CD4-positive, alpha-beta T cell (primary cell): ENCODE results near the gene RSU1. TPM values are rescaled to one million over a fixed set of nuclear protein-coding genes. Genes with fewer than 3 reads are reported as not detected.

ENCODE experiments used
- ATAC-seq: fragments of 200-7000 bp; cut with Tn5 transposase; one replicate; pipeline ENCODE4 v1.10.0; 2022; ENCODE audit warnings: mild to moderate bottlenecking; ENCODE audit not compliant: poor library complexity
- CTCF ChIA-PET: fragments of 350-600 bp; sonication (Branson Sonifier 250); formaldehyde crosslinking; loops from one replicate; lab custom pipeline; 2021; ENCODE audit warnings: antibody characterized with exemption, inconsistent platforms; lab: Charles Lee
- POLR2A ChIA-PET: fragments of 350-600 bp; sonication (Branson Sonifier 250); formaldehyde crosslinking; loops from one replicate; lab custom pipeline; 2021; ENCODE audit warnings: antibody characterized with exemption, inconsistent platforms; lab: Charles Lee
- DNase-seq, 14 experiments: peaks; one replicate each; pipeline ENCODE4 v3.0.0-alpha.2; 2013 to 2020; ENCODE audit warnings: mixed read lengths in 2 of 14
- H3K27ac ChIP-seq, 2 donors: one replicate each; pipeline versions ENCODE4 v1.5.1 to v1.7.0; 2013; ENCODE audit warnings: low read length in 2 of 2, low read depth in 1 of 2, mild to moderate bottlenecking in 1 of 2
- H3K27me3 ChIP-seq, 2 experiments: 1 replicate in 1 of 2; 2 replicates in 1 of 2; pipeline versions ENCODE4 v1.6.1 to v1.7.0; 2013; ENCODE audit warnings: low read length in 2 of 2, control low read depth in 1 of 2, mild to moderate bottlenecking in 1 of 2, moderate library complexity in 1 of 2; ENCODE audit not compliant: insufficient read depth in 2 of 2, control insufficient read depth in 1 of 2
- H3K36me3 ChIP-seq: one replicate; pipeline ENCODE4 v1.6.1; 2013; ENCODE audit warnings: low read length, control low read depth; ENCODE audit not compliant: insufficient read depth
- H3K4me1 ChIP-seq: one replicate; pipeline ENCODE4 v1.6.1; 2013; ENCODE audit warnings: low read length, control low read depth; ENCODE audit not compliant: insufficient read depth
- H3K4me3 ChIP-seq: one replicate; pipeline ENCODE4 v1.5.1; 2013; ENCODE audit warnings: mild to moderate bottlenecking, low read length, moderate library complexity
- H3K9me3 ChIP-seq, 2 experiments: 1 replicate in 1 of 2; 2 replicates in 1 of 2; pipeline versions ENCODE4 v1.6.1 to v1.7.0; 2013; ENCODE audit warnings: low read length in 2 of 2, mild to moderate bottlenecking in 2 of 2, control low read depth in 1 of 2, moderate library complexity in 1 of 2; ENCODE audit not compliant: control insufficient read depth in 1 of 2, insufficient read depth in 1 of 2
- H3K27ac Mint-ChIP-seq: one replicate; pipeline ENCODE4 v1.8.0; 2020; ENCODE audit warnings: mixed read lengths
- H3K27me3 Mint-ChIP-seq: one replicate; pipeline ENCODE4 v1.8.0; 2021; ENCODE audit warnings: mixed read lengths
- H3K36me3 Mint-ChIP-seq: one replicate; pipeline ENCODE4 v1.8.0; 2021; ENCODE audit warnings: low read depth, mixed read lengths
- H3K4me1 Mint-ChIP-seq: one replicate; pipeline ENCODE4 v1.8.0; 2021; ENCODE audit warnings: low read depth, mixed read lengths
- H3K4me3 Mint-ChIP-seq: one replicate; pipeline ENCODE4 v1.8.0; 2020; ENCODE audit warnings: mild to moderate bottlenecking, mixed read lengths
- H3K9me3 Mint-ChIP-seq: one replicate; pipeline ENCODE4 v1.8.0; 2020; ENCODE audit warnings: mixed read lengths
- CTCF ChIP-seq: fragments of 200-600 bp; IDR thresholded peaks from one replicate; pipeline ENCODE4 v1.8.0; 2022; ENCODE audit warnings: antibody characterized with exemption, mild to moderate bottlenecking
- intact Hi-C, 2 experiments: fragments of 100-400 bp; cut with DNase I in 1 of 2; cut with micrococcal nuclease in 1 of 2; formaldehyde crosslinking; loops; one replicate each; pipeline versions ENCODE4 v1.15.1 to v1.9.0; 2023 to 2025; cut with DNase I, micrococcal nuclease
- total RNA-seq, 174 experiments: library from RNA in 2 of 174; stranded (reverse) in 2 of 174; gene quantifications; one replicate each; pipeline ENCODE4 v1.2.3 and lab custom pipeline; 2021 to 2026

RSU1 gene
- total RNA-seq, 2 experiments from 2014 or later: 26.2 to 28.8 TPM

- peak overlapping the region; percentile 97 for H3K4me3 Mint-ChIP-seq
Measured at GRCh38 chr10:16816171-16816570, 1.1 kb downstream of the RSU1 start.

GRCh38 chr10:16814012-16814411 is 3.2 kb downstream of the RSU1 start:
- ChIA-PET POLR2A (interaction anchor here (1.1 kb wide), 1 partner anchor 635 kb away, joined by 3 read pairs; no protein-coding TSS in a partner anchor), CTCF (interaction anchor here (0.7 kb wide), 3 partner anchors 8 to 1770 kb away, joined by 3 to 4 read pairs (median 3); no protein-coding TSS in a partner anchor)
- TF ChIP-seq CTCF: no peak
- Histone ChIP-seq H3K9me3 (no peaks in the 10 kb centered on the region), H3K27ac (no peak overlapping the region), H3K36me3 (no peaks in the 10 kb centered on the region), H3K4me3 (no peak overlapping the region), H3K27me3 (no peaks in the 10 kb centered on the region), H3K4me1 (peaks cover 35% of the 10 kb centered on the region)
- no peak for DNase-seq
- Mint-ChIP-seq H3K4me3 (peak overlapping the region; percentile 9), H3K9me3 (no peaks in the 10 kb centered on the region), H3K27me3 (no peaks in the 10 kb centered on the region), H3K27ac (peak overlapping the region; percentile 33), H3K4me1 (peaks cover 68% of the 10 kb centered on the region), H3K36me3 (peaks cover 53% of the 10 kb centered on the region)
- no peak for ATAC-seq
- intact Hi-C loops: no loop called here

More at GRCh38 chr10:16816171-16816570, 1.1 kb downstream of the RSU1 start:
- intact Hi-C loops: loop anchor here (2.0 to 5.0 kb wide), 6 partner anchors 29 to 1836 kb away; partner anchors contain the start of genes MINDY3 (in 1 of the 2), NSUN6 (in 1 of the 2), PTER (in 1 of the 2) and STAM (in 1 of the 2)
- Histone ChIP-seq H3K4me3 (peak overlapping the region; percentile 78), H3K4me1 (peaks cover 32% of the 10 kb centered on the region), H3K27me3 (no peaks in the 10 kb centered on the region), H3K9me3 (no peaks in the 10 kb centered on the region), H3K27ac (no peak overlapping the region), H3K36me3 (no peaks in the 10 kb centered on the region)
- Mint-ChIP-seq H3K27ac (peak overlapping the region; percentile 92), H3K4me1 (peaks cover 59% of the 10 kb centered on the region), H3K9me3 (no peaks in the 10 kb centered on the region), H3K27me3 (no peaks in the 10 kb centered on the region), H3K36me3 (peaks cover 37% of the 10 kb centered on the region)
- ChIA-PET CTCF (no interaction called here), POLR2A (interaction anchor here (1.9 to 2.5 kb wide), 5 partner anchors 379 to 956 kb away, joined by 10 to 57 read pairs (median 15); partner anchors contain the start of genes MINDY3, PTER, STAM and TRDMT1)
- DNase-seq: no peak
- no peak for ATAC-seq
- TF ChIP-seq CTCF: no peak

GRCh38 chr10:16812676-16813075 is 4.5 kb downstream of the RSU1 start:
- no peaks in the 10 kb centered on the region for H3K9me3 Mint-ChIP-seq
- Histone ChIP-seq H3K27me3 (no peaks in the 10 kb centered on the region), H3K36me3 (no peaks in the 10 kb centered on the region), H3K27ac (no peak overlapping the region), H3K4me3 (no peak overlapping the region), H3K9me3 (no peaks in the 10 kb centered on the region), H3K4me1 (peaks cover 31% of the 10 kb centered on the region)
- peaks cover 66% of the 10 kb centered on the region for H3K4me1 Mint-ChIP-seq
- ChIA-PET POLR2A (no interaction called here), CTCF (interaction anchor here (0.6 kb wide), 1 partner anchor 1840 kb away, joined by 3 read pairs; no protein-coding TSS in a partner anchor)
- no peaks in the 10 kb centered on the region for H3K27me3 Mint-ChIP-seq
- intact Hi-C loops: no loop called here
- DNase-seq (no peak), ATAC-seq (no peak)
- H3K36me3 Mint-ChIP-seq: peaks cover 57% of the 10 kb centered on the region
- no peak overlapping the region for H3K4me3 Mint-ChIP-seq
- no peak overlapping the region for H3K27ac Mint-ChIP-seq
- no peak for TF ChIP-seq CTCF
